ENCODE measurements around the gene GLG1. TPM values are rescaled to one million over a fixed set of nuclear protein-coding genes. Genes with fewer than 3 reads are reported as not detected.

Gene GLG1
- total and polyA plus RNA-seq, 8 donors: 116 to 147 (median 135) TPM

DNA sequence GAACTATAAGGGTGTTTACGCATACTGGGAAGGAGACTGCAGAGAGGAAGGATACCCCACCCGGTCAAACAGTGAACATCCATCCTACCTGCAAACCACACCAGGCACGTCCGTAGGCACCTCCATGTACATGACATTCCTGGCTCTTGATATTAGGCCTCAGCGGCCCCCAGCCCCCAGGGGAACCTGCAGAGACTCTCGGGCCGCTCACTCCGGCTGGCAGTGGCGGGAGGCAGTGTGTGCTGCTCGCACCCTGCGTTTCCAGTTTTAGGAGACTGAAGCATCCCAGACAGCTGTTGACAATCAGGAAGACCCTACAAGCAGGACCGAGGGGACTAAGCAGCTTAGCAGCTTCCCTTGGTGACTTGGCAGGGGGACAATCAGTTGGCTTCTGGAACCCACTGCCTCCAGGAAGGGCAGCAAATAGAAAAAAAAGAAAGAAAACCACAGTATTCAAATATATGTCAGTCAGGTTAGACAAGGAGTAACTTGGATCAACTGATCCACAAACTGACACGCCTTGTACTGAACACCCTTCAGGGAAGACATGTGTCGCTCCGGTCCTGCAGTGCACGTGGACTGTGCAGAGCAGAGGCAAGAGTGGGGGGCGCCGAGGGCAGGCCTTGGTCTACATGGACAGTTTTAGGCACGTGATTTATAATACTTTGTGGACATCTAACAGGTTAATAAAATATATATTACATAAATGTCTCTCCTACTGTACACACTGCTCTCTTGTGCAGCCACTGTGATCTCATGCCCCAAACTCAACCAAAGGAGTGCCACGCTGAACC lies 155.8 kb downstream of the GLG1 start:
- Histone ChIP-seq H3K9me3 (no peaks in the 10 kb centered on the region), H3K4me3 (no peak overlapping the region), H3K36me3 (peaks cover 0 to 78% of the 10 kb centered on the region in 2 donors), H3K4me1 (peaks cover 14 to 32% of the 10 kb centered on the region in 2 donors), H3K27ac (peak overlapping the region in 1 of 2 donors; percentile 78), H3K27me3 (no peaks in the 10 kb centered on the region)
- TF ChIP-seq, protein P1, sequence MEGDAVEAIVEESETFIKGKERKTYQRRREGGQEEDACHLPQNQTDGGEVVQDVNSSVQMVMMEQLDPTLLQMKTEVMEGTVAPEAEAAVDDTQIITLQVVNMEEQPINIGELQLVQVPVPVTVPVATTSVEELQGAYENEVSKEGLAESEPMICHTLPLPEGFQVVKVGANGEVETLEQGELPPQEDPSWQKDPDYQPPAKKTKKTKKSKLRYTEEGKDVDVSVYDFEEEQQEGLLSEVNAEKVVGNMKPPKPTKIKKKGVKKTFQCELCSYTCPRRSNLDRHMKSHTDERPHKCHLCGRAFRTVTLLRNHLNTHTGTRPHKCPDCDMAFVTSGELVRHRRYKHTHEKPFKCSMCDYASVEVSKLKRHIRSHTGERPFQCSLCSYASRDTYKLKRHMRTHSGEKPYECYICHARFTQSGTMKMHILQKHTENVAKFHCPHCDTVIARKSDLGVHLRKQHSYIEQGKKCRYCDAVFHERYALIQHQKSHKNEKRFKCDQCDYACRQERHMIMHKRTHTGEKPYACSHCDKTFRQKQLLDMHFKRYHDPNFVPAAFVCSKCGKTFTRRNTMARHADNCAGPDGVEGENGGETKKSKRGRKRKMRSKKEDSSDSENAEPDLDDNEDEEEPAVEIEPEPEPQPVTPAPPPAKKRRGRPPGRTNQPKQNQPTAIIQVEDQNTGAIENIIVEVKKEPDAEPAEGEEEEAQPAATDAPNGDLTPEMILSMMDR (IDR thresholded peaks at IDR 0.05): no peak
- intact Hi-C loops (cut with DNase I): no loop called here
- no peak for DNase-seq
- ATAC-seq: no peak

DNA sequence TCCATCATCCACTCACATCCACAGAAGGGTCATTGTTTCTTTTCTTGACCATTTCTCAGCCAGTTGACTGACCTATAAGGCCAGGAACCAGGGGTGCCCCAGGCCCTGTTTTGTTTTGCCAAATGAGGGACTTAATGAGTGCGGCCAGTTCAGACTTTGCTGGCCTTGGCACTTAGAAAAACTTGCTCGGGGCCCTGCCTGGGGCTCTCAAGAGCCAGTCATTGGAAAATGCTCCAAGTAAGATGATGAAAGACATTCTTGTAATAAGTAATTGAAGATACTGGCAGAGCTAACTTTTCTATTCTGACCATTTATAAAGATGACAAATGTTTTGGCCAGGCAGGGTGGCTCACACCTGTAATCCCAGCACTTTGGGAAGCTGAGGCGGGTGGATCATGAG lies 156.7 kb downstream of the GLG1 start:
- DNase-seq (no peak), ATAC-seq (no peak)
- TF ChIP-seq, protein P1 (IDR thresholded peaks at IDR 0.05): no peak
- H3K27ac ChIP-seq: peak overlapping the region; percentile 76 to 78
- peaks cover 14 to 32% of the 10 kb centered on the region in 2 donors for H3K4me1 ChIP-seq
- H3K4me3 ChIP-seq: no peak overlapping the region
- H3K9me3 ChIP-seq: no peaks in the 10 kb centered on the region
- no peaks in the 10 kb centered on the region for H3K27me3 ChIP-seq
- H3K36me3 ChIP-seq: peaks cover 0 to 69% of the 10 kb centered on the region in 2 donors
- intact Hi-C loops (cut with DNase I): no loop called here

DNA sequence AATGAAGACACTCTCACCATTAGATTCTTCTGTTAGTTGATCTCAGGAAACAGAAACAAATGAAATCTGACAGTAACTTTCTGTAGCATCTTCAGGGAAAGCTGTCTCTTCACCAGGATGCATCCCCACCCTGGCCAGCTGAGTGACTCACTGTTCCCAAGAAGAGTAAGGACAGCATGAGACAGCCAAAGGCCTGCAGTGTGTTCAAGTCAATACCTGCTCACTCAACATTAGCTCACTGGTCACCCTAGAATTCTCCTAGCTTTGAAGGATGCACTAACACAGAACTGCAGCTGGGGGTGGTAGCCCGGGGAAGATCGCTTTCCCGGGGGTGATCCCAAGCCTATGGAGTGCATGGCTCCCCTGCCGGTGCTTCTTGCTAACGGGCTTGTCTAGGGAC lies 157.4 kb downstream of the GLG1 start:
- TF ChIP-seq, protein P1 (IDR thresholded peaks at IDR 0.05): no peak
- ATAC-seq: peak; percentile 46
- H3K36me3 ChIP-seq: peaks cover 0 to 61% of the 10 kb centered on the region in 2 donors
- H3K27me3 ChIP-seq: no peaks in the 10 kb centered on the region
- H3K4me1 ChIP-seq: peaks cover 14 to 32% of the 10 kb centered on the region in 2 donors
- intact Hi-C loops (cut with DNase I): no loop called here
- H3K4me3 ChIP-seq: no peak overlapping the region
- no peaks in the 10 kb centered on the region for H3K9me3 ChIP-seq
- H3K27ac ChIP-seq: peak overlapping the region; percentile 76 to 78
- DNase-seq: no peak

DNA sequence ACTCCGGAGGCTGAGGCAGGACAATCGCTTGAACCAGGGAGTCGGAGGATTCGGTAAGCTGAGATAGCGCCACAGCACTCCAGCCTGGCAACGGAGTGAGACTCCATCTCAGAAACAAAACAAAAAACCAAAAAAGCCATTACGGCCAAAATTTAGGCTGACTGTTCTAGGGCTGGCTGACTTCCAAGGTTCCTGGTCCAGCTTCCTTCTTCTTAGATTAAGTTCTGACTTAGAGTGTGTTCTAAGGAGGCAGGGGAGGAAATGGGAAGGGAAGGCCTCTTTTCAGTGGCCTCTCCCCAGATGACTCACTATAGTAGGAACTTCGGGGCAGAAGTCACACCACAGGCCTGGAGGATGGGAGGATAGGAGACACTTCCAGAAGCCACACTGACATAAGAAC lies 157.9 kb downstream of the GLG1 start:
- Histone ChIP-seq H3K27ac (peak overlapping the region; percentile 76 to 78), H3K9me3 (no peaks in the 10 kb centered on the region), H3K36me3 (peaks cover 0 to 57% of the 10 kb centered on the region in 2 donors), H3K27me3 (no peaks in the 10 kb centered on the region), H3K4me3 (no peak overlapping the region), H3K4me1 (peaks cover 14 to 32% of the 10 kb centered on the region in 2 donors)
- peak in 2 of 4 donors; percentile 4 to 74 for DNase-seq
- TF ChIP-seq, protein P1 (IDR thresholded peaks at IDR 0.05): no peak
- ATAC-seq: peak; percentile 93
- intact Hi-C loops (cut with DNase I): no loop called here

DNA sequence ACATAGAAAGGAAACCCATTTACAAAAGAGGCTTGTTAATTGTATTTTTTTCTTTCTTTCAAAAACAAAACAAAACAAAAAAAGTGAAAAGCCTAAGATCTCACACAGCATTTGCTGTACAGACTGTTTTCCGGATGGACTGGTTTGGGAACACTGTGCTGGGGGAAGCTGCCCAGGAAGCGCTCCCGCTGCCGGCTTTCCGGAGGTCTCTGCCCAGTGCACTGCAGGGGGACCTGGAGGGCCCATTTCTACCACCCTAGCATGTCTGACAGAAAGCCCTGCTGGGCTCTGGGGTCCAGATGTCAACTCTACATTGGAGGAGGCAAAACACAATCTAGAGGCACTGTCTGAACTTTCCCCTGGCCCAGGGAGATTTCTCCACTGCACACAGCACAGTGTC lies 159.3 kb downstream of the GLG1 start:
- H3K4me1 ChIP-seq: peaks cover 14 to 32% of the 10 kb centered on the region in 2 donors
- H3K9me3 ChIP-seq: no peaks in the 10 kb centered on the region
- H3K27ac ChIP-seq: peak overlapping the region in 1 of 2 donors; percentile 78
- intact Hi-C loops (cut with DNase I): no loop called here
- H3K27me3 ChIP-seq: no peaks in the 10 kb centered on the region
- no peak overlapping the region for H3K4me3 ChIP-seq
- peaks cover 0 to 43% of the 10 kb centered on the region in 2 donors for H3K36me3 ChIP-seq
- ATAC-seq (no peak), DNase-seq (no peak)
- TF ChIP-seq, protein P1 (IDR thresholded peaks at IDR 0.05): no peak
